Smooth muscle cell (in vitro differentiated cells): ENCODE data around the gene OR52E6. TPM values are rescaled to one million over a fixed set of nuclear protein-coding genes. Genes with fewer than 3 reads are reported as not detected.

Experiments
- DNase-seq: peaks from one replicate; lab custom pipeline; 2025; ENCODE audit not compliant: unreplicated experiment; lab: John Stamatoyannopoulos, UW
- H2AFZ ChIP-seq: fragments of 200-600 bp; sonication (generic); 2 replicates; pipeline ENCODE4 v1.6.0; 2016; ENCODE audit warnings: antibody characterized with exemption, low read depth, mild to moderate bottlenecking
- H3F3A ChIP-seq: fragments of 200-600 bp; sonication (generic); 2 replicates; pipeline ENCODE4 v1.6.0; 2017; ENCODE audit warnings: antibody characterized with exemption, low read depth
- H3K27ac ChIP-seq: fragments of 200-600 bp; sonication (generic); 2 replicates; pipeline ENCODE4 v1.5.1; 2016; ENCODE audit warnings: low read depth, mild to moderate bottlenecking
- H3K27me3 ChIP-seq: fragments of 200-600 bp; sonication (generic); 2 replicates; pipeline ENCODE4 v1.6.1; 2016; ENCODE audit warnings: low read depth, mild to moderate bottlenecking
- H3K36me3 ChIP-seq: fragments of 200-600 bp; sonication (generic); 2 replicates; pipeline ENCODE4 v1.5.1; 2016; ENCODE audit warnings: low read depth
- H3K4me1 ChIP-seq: fragments of 200-600 bp; sonication (generic); 2 replicates; pipeline ENCODE4 v1.5.1; 2016; ENCODE audit warnings: low read depth
- H3K4me2 ChIP-seq: fragments of 200-600 bp; sonication (generic); 2 replicates; pipeline ENCODE4 v1.6.0; 2016; ENCODE audit warnings: mild to moderate bottlenecking
- H3K4me3 ChIP-seq: fragments of 200-600 bp; sonication (generic); 2 replicates; pipeline ENCODE4 v1.5.1; 2016; ENCODE audit warnings: mild to moderate bottlenecking
- H3K79me2 ChIP-seq: fragments of 200-600 bp; sonication (generic); 2 replicates; pipeline ENCODE4 v1.6.0; 2016; ENCODE audit warnings: low read depth, mild to moderate bottlenecking
- H3K9ac ChIP-seq: fragments of 200-600 bp; sonication (generic); 2 replicates; pipeline ENCODE4 v1.6.0; 2016; ENCODE audit warnings: low read depth
- H3K9me3 ChIP-seq: fragments of 200-600 bp; sonication (generic); replicated peaks from 2 replicates; pipeline ENCODE4 v1.5.1; 2016; ENCODE audit warnings: low read depth
- H4K20me1 ChIP-seq: fragments of 200-600 bp; sonication (generic); 2 replicates; pipeline ENCODE4 v1.6.0; 2016; ENCODE audit warnings: low read depth
- WGBS: methylation state at CpG from one replicate; pipeline ENCODE4 v1.1.7; 2016; ENCODE audit warnings: low lambda C conversion rate; 5-methylcytosine and 5-hydroxymethylcytosine counted together
- polyA plus RNA-seq: library from polyadenylated mRNA; unstranded; fragments of >200 nt; fragmentation: Nextera tagmentation; extraction: Ambion mirVana; gene quantifications from 2 replicates; pipeline ENCODE4 v1.2.1, GENCODE V29; 2016
- total RNA-seq: library from RNA; depleted of rRNA; stranded (reverse); fragments of >200 nt; gene quantifications from 2 replicates; pipeline ENCODE4 v1.2.3, GENCODE V29; 2014
- TF ChIP-seq, protein P1 (sequence below): fragments of 200-600 bp; sonication (generic); IDR thresholded peaks from 2 replicates; pipeline ENCODE4 v1.5.1; 2017; ENCODE audit warnings: borderline replicate concordance, mild to moderate bottlenecking, antibody characterized with exemption; ENCODE audit not compliant: insufficient read depth, poor library complexity, severe bottlenecking

The OR52E6 gene
- total and polyA plus RNA-seq, 2 experiments from 2014 or later: not detected

DNA sequence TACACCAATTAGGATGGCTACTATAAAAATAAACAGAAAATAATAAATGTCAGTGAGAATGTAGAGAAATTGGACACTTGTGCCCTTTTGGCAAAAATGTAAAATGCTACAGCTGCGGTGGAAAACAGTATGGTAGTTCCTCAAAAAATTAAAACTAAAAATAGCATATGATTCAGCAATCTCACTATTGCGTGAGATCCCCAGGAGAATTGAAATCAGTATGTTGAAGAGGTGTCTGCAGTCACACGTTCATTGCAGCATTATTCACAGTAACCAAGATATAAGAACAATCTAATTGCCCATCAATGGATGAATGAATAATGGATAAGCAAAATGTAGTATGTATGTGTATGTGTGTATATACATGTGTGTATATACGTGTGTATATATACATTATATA is 26.2 kb downstream of the OR52E6 start:
- H3K9ac ChIP-seq: no peak overlapping the region
- WGBS: 80% methylated on average over 4 of the region's 4 CpGs
- H3K36me3 ChIP-seq: no peaks in the 10 kb centered on the region
- H3K4me3 ChIP-seq: no peak overlapping the region
- H2AFZ ChIP-seq: no peak overlapping the region
- no peaks in the 10 kb centered on the region for H3K27me3 ChIP-seq
- H3K4me1 ChIP-seq: no peaks in the 10 kb centered on the region
- H3K27ac ChIP-seq: no peak overlapping the region
- H3K9me3 ChIP-seq: no peaks in the 10 kb centered on the region
- H4K20me1 ChIP-seq: no peaks in the 10 kb centered on the region
- no peak for DNase-seq
- H3K4me2 ChIP-seq: no peak overlapping the region
- H3K79me2 ChIP-seq: no peaks in the 10 kb centered on the region
- TF ChIP-seq, protein P1, sequence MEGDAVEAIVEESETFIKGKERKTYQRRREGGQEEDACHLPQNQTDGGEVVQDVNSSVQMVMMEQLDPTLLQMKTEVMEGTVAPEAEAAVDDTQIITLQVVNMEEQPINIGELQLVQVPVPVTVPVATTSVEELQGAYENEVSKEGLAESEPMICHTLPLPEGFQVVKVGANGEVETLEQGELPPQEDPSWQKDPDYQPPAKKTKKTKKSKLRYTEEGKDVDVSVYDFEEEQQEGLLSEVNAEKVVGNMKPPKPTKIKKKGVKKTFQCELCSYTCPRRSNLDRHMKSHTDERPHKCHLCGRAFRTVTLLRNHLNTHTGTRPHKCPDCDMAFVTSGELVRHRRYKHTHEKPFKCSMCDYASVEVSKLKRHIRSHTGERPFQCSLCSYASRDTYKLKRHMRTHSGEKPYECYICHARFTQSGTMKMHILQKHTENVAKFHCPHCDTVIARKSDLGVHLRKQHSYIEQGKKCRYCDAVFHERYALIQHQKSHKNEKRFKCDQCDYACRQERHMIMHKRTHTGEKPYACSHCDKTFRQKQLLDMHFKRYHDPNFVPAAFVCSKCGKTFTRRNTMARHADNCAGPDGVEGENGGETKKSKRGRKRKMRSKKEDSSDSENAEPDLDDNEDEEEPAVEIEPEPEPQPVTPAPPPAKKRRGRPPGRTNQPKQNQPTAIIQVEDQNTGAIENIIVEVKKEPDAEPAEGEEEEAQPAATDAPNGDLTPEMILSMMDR: no peak
- H3F3A ChIP-seq: no peaks in the 10 kb centered on the region

DNA sequence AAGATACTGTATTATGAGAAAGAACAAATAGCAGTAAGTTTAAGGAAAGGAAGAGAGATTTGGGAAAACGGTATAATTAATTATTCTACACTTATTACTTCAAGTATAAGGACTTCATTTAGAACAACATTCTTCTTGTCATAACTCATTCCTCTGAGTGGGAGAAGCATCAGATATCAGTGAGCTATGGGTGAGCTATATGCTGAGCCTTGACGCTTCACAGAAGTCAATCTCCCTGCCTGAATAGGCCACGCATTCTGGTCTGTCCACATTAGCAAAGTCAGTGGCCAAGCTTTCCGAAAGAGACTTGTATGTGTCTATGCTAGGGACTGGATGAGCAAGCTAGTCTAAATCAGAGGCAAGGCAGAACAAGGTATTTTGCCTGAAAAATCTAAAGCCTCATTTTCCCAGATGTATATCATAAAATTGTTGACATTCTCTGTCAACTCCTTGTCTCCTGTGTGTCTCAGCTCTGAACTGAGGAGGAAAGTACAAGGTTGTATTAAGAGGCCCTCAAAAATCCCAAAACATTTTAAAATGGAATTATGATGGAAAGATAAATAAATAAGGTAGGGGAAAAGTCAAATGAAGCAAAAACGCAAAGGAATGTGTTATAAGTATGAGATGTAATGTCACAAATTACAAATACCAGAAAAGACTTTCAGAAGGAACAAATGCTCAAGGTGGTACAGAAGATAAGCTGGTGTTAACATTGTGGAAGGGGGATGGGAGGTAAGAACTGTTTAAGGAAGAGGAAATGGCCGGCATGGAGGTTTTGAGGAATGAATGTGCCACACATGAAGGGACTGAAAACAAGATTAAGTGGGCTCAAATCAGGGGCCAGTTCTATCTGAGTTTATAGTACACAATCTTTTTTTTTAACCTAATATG is 31.5 kb downstream of the OR52E6 start:
- H3K9me3 ChIP-seq: no peaks in the 10 kb centered on the region
- H3K27me3 ChIP-seq: no peaks in the 10 kb centered on the region
- WGBS: 75% methylated on average over 6 of the region's 6 CpGs
- no peak overlapping the region for H3K27ac ChIP-seq
- no peaks in the 10 kb centered on the region for H4K20me1 ChIP-seq
- no peak for DNase-seq
- no peak overlapping the region for H3K9ac ChIP-seq
- TF ChIP-seq, protein P1: no peak
- no peak overlapping the region for H2AFZ ChIP-seq
- H3K4me3 ChIP-seq: no peak overlapping the region
- H3K36me3 ChIP-seq: no peaks in the 10 kb centered on the region
- H3K79me2 ChIP-seq: no peaks in the 10 kb centered on the region
- no peak overlapping the region for H3K4me2 ChIP-seq
- H3K4me1 ChIP-seq: no peaks in the 10 kb centered on the region
- H3F3A ChIP-seq: no peaks in the 10 kb centered on the region

DNA sequence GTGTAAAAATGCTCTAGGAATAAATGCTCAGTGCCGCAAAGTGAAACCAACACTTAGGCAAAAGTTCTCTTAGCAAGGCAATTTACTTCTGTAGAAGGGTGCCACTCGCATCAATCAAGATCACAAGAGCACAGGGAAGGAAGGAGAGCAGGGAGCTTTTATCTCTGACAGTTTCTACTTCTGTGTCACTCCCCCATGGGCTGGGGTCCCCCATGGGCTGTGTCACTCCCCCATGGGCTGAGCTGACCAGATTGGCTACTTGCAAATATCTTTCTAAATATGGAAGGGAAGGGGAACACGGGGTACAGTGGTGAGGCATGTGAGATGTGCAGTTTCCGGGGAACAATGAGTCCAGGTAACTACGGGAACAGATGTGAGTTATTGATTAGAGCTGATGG is 32.6 kb downstream of the OR52E6 start:
- 77% methylated on average over 5 of the region's 5 CpGs for WGBS
- Histone ChIP-seq H3K4me1 (no peaks in the 10 kb centered on the region), H3K36me3 (no peaks in the 10 kb centered on the region), H3K9me3 (no peaks in the 10 kb centered on the region), H3K27ac (no peak overlapping the region), H3K4me2 (peak overlapping the region; percentile 90), H4K20me1 (no peaks in the 10 kb centered on the region), H3K4me3 (peak overlapping the region; percentile 64), H3K27me3 (no peaks in the 10 kb centered on the region), H2AFZ (peak overlapping the region; percentile 96), H3K79me2 (no peaks in the 10 kb centered on the region), H3K9ac (peak overlapping the region; percentile 29), H3F3A (no peaks in the 10 kb centered on the region)
- DNase-seq: no peak
- TF ChIP-seq, protein P1: no peak
